DMS 273 (cell line): ENCODE data around the gene FNDC1.
"Not testable (repeated sequence)": the region's sequence is repeated elsewhere in the genome, so short reads cannot be mapped to it uniquely, and the experiment has no call there.

Experiments
- DNase-seq: peaks from one replicate; lab custom pipeline; 2025; ENCODE audit not compliant: unreplicated experiment; lab: John Stamatoyannopoulos, UW

Gene FNDC1

DNA sequence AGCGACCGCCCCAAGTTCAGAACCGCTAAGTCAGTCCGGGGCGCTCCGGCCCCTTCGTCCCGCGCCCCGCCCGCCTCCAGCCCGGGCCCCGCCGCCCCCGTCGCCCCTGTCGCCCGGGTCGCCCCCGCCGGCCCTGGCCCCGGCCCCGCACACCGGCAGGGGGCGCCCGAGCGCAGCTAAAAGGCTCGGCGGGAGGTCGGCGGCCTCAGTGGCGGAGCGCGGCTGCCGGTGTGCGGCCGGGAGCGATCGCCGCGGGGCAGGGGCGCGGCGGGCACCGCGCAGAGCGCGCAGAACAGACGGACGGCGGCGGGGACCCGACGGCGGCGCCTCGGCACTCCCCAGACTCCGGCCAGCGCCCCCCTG is at the start of gene FNDC1:
FNDC1 (plus strand) TSS at position 208 of the 363 bp plus-strand sequence. CDS start 197 bp downstream, outside the sequence.
- DNase-seq: peak; percentile 88

DNA sequence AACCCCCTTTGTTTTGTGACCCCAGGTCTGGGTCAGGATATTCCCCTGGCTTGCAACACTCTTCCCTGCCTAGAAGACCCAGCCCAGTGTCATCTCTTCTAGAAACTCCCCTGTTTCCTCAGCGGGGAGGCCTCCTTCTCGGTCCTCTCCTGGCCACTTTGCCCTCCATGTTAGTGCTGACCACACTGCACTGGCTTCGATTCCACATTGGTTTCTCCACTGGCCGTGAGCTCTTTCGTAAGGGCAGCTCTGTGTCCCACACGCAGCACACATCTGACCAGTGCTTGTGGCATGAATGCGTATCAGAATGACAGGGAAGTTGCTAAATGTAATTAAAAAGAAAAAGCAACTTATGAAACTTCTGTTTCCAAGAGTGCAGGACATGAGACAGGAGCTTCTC is 49.4 kb upstream of the FNDC1 start:
- no peak for DNase-seq

DNA sequence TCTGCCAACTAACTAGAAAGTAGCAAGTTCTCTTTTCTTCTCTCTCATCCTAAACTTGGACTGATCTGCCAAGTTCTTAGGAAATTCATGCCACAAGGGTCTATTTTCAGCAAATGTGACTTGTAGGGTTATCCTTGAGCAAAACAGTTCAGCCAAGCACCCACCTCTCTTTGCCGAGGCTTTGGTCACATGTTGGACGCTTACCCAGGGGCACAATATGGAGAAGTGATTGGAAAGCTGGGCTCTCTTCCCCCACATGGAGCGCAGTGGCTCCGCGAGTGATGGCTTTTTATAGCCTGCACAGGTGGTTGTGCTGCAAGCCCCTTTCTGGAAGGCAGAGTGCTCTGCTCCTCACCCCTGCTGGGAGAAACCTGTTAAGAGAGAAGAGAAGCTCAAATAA is 47.7 kb upstream of the FNDC1 start:
- DNase-seq: peak; percentile 28

DNA sequence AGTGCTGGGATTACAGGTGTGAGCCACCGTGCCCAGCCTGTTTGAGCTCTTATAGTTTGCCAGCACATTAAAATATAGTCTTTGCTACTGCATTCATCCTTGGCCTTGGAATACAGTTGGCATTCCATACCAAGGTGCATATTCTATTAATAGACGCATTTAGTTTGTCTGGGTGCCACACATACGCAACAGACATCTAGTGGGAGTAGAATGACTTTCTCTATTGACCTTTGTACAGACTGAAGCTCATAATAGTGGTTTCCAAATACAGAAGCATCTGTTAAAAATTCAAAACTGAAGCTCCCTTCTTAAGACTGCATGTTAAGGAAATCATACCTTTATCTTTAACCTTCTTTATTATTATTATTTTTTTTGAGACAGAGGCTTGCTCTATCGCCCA is 46.7 kb upstream of the FNDC1 start:
- no peak for DNase-seq

DNA sequence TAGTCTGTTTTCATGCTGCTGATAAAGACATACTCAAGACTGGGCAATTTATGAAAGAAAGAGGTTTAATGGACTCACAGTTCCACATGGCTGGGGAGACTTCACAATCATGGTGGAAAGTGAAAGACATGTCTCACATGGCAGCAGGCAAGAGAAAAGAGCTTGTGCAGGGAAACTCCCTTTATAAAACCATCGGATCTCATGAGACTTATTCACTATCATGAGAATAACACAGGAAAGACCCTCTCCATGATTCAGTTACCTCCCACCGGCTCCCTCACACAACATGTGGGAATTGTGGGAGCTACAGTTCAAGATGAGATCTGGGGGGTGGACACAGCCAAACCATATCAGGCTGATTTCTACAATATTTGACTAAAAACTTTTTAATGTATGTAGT is 45.4 kb upstream of the FNDC1 start:
- DNase-seq: not testable (repeated sequence)

DNA sequence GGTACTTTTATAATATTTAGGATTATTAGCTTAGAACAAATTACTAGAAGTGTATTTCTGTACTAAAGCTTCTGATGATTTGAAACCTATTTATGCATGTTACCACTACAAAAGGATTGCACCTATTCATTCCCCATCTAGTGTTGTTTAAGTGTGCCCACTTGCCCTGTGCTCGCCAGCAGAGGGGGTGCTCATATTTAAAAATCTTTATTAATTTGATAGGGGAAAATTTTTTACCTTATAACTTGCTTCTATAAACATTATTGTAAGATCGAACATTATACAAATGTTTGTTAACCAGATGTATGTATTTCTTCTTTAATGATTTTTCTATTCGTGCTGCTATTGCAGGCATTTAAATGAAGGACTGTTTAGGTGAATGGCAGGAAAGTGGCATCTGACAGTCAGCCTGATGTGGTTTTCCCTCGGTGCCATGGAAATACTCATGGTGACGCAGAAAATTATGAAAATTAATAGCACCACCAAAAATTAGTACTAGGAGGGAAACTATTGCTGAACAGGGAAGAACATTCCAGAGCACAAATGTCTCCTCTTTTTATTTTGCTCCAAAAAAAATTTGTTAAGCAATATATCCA is 44.1 kb upstream of the FNDC1 start:
- peak; percentile 28 for DNase-seq

DNA sequence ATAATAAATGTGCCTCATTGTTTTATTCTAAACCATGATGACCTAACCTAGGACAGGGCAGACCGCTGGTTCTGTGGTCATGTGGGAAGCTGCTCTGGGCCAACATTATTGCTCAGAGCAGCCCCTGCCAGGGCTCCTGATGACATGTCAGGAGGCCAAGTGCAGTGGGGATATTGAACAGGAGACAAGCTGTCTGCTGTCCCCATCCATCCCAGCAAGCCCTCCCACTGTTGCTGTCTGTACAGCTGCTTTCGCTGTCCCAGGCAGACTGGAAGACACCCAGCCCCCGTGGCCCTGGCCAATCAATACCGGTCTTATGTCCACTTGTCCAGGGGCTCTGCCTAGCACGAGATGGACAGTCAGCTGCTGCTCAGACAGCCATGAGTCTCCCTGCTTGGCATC is 43.2 kb upstream of the FNDC1 start:
- DNase-seq: no peak

DNA sequence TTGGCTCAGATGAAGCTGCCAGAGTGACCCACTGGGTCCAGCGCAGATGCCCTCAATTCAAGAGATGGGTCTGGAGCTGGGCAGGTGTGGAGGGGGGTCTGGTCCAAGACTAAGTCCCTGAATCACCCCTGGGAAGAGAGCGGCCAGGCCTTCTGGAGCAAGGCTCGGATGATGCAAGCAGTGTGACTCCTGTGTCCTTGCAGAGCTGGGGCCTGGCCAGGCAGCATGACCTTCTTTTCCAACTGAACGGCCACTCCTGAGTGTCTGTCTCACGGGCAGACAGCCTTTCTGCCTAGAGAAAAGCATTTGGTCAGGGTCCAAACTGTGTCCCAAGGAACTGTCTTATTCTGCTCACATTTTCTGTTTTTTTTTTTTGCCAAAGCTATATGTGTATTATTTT is 42.6 kb upstream of the FNDC1 start:
- no peak for DNase-seq

DNA sequence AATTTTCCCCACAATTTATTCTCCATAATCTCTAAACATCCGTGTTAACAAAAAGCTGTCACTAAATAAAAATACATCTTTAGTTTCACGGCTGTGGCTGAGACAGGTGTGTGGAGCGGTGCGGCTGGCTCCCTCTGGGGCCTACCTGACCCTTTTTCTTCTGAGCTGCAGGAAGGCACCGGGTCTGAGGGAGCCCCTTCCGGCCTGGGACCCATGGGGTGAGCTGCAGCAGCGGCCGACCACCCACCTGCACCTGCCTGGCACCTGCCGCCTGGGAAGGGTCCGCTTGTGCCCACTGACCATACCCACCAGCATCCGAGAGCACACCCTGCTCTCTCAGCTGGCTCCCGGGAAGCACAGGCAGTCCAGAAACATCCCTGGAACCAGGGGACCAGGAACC is 41.5 kb upstream of the FNDC1 start:
- no peak for DNase-seq

DNA sequence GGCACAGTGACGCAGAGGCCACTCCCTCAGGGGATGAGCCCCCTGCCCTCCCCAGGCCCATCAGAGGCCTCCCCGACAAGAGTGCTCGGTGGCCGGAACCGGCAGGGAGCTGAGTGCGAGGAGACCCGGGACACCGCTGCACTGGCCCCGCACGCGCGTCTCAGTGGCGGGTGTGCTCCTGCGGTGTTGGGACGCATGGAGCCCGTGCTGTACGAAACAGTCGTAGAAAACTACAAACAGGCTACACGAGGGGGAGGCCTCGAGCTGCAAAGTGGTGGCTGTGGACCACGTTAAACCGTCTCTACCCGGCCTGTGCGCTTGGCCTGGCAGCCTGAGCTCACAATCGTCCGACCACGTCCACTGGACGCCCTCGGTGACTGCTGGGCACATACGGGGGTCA is 40.2 kb upstream of the FNDC1 start:
- no peak for DNase-seq

DNA sequence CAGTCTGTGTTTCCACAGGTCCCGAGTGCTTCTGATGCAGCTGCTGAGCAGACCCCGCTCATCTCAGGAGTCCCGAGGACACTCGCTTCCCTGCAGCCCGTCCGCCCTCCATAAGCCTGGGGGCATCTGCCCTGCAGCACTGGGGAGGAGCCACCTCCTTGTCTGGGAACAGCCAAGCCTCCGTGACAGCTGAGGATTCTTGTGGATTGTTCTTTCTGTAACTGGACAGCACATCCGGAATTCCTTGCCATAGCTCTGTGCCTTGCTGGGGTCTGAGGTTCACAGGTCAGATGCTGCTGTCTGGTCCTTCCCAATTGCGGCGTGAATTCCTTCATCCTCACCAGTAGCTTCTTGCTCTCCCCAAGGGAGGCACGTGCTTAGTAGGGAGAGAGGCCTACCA is 38.4 kb upstream of the FNDC1 start:
- DNase-seq: no peak

DNA sequence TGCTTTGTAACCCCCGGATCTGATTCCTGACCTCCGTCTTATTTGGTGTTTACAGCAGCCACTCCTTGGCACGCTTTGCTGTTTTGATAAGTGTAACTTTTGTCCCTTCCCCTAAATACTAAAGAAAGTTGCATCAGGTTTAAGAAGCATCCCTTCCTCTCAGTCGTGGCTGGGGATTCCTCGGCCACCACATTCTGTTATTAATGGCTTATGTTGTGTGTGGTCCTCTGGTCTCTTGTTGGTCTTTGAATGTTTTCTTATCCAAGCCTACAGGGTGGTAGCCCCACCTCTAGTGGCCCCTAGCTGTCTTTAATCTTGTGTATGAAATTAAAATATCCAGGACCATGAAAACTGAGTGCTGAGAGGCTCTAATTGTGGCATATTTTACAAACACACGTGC is 37.5 kb upstream of the FNDC1 start:
- no peak for DNase-seq

DNA sequence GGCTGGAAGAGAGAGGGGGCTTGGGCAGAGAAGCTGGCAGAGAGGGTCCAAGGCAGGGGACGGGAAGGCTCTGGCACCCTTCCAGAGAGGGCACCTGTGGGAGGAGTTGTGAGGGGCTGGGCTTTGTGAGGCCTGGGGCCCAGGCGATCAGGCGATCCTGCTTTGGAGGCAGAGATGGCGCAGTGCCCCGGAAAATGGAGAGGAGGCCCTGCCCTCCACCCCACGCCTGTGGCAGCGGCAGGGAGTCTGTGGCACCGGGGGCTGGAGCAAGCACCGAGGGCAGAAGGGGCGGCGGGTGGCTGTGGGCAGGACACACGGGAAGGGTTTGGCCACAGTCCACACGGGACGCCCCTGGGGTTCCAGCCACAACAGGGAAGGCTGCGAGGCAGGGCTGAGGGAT is 36.5 kb upstream of the FNDC1 start:
- no peak for DNase-seq

DNA sequence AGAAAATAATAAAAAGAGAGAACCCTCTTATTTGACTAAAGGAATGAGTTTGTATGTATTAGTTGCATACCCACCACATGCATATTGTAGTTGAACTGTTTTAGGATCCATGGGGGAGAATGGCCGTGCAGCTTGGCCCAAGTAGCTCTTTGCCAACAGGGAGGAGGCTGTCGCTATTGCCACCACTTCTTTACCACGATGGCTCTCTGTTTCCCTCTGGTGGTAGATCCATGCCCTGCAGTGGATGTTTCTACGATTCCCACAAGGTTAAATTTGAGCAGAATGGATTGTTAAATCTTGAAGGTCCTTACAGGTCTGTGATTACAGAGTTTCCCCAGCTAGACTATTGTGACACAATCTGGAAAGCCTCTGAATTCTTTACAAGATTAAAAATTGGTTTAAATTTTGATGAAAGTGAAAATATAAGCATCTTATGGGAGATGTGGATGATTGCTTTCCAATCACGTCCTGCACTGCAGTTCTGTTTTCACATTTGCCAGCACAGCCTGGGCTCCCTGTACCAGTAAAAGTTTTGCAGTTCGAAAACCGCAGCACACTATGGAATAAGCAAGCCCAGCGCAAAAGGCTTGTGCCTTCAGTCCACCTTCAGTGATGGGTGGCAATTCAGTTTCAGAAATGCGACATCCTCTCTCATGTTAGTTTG is 34.4 kb upstream of the FNDC1 start:
- peak; percentile 89 for DNase-seq

DNA sequence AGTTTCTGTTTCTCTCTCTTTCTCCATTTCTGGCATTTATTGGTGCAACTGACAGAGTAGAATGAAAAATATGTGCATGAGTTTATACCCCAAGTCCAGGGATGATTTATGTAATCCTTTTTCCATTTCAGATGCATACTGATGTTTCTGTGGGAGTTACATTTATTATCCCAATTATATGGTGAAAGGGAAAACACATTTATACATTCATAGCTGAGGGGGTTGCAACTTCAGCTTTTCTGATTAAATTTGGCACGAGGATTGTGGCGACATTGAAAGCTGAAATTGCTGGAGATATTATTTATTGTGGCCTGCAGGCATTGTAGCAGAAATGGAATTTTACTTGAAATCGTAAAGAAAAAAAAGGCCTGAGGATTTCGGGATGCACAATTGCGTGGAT is 31.5 kb upstream of the FNDC1 start:
- DNase-seq: no peak

DNA sequence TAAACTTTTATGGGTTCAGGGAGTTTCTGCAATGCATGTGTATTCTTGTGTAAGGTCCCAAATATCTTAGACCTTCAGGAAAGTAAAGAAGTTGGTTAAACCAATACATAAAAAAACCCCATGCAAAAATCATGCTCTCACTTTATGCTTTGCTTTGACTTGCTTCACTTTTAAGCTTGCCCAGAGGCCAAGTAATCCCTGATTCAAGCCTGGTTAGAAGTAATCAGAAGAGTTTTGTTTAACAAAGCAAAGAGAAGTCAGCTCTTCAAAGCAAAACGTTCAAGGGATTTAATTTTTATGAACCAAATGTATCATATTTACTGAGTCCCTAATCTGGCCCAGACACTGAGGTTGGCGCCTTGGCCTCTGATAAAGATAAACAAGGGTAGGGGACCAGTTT is 26.7 kb upstream of the FNDC1 start:
- no peak for DNase-seq

DNA sequence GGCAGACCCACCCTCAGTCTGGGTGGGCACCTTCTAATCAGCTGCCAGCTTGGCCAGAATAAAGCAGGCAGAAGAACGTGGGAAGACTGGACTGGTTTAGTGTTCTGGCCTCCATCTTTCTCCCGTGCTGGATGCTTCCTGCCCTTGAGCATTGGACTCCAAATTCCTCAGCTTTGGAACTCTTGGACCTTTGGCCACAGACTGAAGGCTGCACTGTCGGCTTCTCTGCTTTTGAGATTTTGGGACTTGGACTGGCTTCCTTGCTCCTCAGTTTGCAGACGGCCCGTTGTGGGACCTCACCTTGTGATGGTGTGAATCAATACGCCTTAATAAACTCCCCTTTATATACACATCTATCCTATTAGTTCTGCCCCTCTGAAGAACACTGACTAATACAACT is 20.6 kb upstream of the FNDC1 start:
- no peak for DNase-seq

DNA sequence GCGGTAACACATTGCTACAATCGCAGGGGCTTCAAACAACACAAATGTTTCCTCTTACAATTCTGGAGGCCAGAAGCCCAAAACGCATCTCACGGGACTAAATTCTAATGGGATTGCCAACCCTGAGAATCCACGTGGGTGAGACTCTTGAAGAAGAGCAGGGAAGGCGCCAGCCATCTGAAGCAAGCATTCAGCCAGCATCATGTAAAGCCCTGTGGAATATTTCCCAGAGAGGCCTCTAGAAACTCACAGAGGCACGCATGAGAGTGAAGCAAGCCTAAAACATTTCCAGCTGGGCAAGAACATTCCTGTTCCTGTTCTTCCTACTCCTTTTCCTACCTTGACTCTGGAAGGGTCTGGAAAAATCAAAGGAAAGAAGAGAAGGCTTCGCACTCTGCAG is 19.6 kb upstream of the FNDC1 start:
- DNase-seq: no peak

DNA sequence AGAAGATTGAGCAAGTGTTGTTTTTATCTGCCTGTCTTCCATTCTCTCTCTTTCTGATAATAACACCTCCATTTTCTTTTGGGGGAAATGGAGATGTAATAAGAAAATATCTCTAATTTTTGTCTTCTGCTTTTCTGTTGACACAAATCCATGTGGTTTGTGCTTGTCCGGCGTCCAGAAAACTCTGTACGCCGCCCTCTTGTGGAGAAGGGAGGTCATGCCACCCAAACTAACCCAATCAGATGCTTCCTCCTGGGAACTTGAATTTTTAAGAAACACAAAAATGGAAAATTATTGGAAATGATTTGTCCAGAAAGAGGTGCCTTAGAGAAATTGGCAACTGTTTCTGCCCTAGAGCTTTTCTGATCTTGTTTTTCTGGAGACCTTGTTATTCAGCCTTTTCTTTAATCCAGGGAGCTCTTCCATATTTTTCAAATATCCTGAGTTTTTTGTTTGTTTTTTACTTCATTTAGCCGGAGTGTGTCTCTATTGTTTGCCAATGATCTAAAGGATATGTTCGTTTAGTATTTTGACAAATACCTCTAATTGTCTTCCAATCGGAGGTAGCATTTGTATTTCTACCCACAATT is 17.8 kb upstream of the FNDC1 start:
- peak; percentile 76 for DNase-seq

DNA sequence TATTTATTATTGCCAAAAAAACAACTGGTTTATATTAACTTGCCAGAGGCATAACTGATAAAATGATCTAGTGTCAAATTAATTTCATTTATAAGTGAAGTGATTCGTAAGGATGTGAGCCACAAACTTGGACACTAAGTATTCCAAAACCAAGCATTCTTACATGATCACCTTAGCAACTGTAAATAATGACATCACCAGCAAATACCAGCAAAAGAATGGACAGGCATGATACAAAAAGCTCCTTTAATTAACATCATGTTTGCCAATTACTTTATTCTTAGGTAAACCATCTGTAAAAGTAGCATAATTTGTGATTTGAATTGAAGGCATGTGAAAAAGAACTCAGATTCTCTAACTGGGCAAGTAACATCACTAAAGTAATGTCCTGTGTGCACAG is 17.2 kb upstream of the FNDC1 start:
- no peak for DNase-seq

DNA sequence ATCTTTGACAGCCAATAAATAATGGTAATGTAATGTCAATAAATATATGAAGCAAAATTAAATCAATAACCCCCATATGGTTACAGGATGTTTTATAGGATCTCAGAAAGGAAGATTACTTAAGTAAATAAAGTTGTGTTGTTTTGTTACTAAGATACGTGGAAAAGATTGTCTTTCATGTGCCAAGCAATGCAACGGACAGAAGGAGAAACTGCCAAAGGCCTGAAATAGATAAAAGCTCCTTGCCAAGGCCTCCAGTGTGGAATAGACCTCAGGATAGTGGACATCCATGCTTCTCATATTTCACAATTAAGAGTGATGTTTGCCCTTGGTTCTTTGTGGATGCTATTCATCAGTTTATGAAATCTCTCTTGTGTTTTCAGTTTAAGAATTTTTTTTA is 16.4 kb upstream of the FNDC1 start:
- no peak for DNase-seq

DNA sequence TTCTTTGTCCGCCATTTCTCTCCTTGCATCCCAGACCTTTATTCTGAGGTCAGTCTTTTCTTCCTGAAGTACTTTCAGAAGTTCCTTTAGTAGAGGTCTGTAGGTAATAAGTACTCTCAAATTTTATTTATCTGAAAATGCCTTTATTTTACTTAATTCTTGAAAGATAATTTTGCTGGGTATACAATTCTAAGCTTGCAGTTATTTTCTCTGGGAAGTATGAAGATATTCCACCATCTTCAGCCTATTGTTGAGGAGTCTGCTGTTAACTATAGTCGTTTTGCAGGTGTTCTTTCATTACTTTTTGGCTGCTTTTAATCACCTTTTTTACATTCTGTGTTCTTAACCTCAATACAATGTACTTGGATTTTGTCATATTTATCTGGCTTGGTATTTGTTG is 13.5 kb upstream of the FNDC1 start:
- no peak for DNase-seq

DNA sequence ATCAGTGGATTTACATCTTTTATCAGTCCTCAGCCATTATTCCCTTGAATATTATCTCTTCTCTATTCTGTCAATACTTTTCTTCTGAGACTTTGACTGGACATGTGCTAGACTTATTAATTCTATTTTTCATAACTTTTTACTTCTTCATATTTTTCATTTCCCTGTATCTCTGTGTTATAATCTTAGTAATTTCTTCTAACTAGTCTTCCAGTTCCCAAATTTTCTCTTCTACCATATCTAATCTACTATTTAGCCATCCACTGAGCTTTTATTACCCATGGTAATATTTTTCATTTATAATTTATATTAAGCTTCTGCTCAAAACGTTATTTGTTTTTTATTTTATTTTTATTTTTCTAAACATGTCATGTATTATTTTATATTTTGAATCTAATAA is 13.1 kb upstream of the FNDC1 start:
- DNase-seq: no peak
